Ascending aorta (tissue), 2 donors: ENCODE results near the gene CPA4. TPM values are rescaled to one million over a fixed set of nuclear protein-coding genes. Genes with fewer than 3 reads are reported as not detected.
"Not testable (repeated sequence)": the region's sequence is repeated elsewhere in the genome, so short reads cannot be mapped to it uniquely, and the experiment has no call there.

ENCODE experiments used
- DNase-seq, 2 donors: peaks; one replicate each; pipeline ENCODE4 v3.0.0-alpha.2; 2019; ENCODE audit warnings: low spot score in 2 of 2
- H3K27ac ChIP-seq, 2 donors: fragments of 200-600 bp; sonication (generic); one replicate each; pipeline ENCODE4 v1.5.1; 2016 to 2017; ENCODE audit warnings: mild to moderate bottlenecking in 1 of 2
- H3K27me3 ChIP-seq: fragments of 200-600 bp; sonication (generic); one replicate; pipeline ENCODE4 v1.5.1; 2017
- H3K36me3 ChIP-seq, 2 donors: fragments of 200-600 bp; sonication (generic); one replicate each; pipeline ENCODE4 v1.5.1; 2016
- H3K4me1 ChIP-seq, 2 donors: fragments of 200-600 bp; sonication (generic); one replicate each; pipeline ENCODE4 v1.5.1; 2016 to 2017; ENCODE audit warnings: mild to moderate bottlenecking in 1 of 2
- H3K4me3 ChIP-seq, 2 donors: fragments of 200-600 bp; sonication (generic); one replicate each; pipeline ENCODE4 v1.5.1; 2016 to 2017; ENCODE audit warnings: mild to moderate bottlenecking in 1 of 2
- H3K9me3 ChIP-seq, 2 donors: fragments of 200-600 bp; sonication (generic); one replicate each; pipeline ENCODE4 v1.5.1; 2016
- intact Hi-C: fragments of 100-400 bp; cut with DNase I; formaldehyde crosslinking; loops from one replicate; pipeline ENCODE4 v1.15.1; 2023
- total RNA-seq: library from RNA; depleted of rRNA; stranded (reverse); fragments of >200 nt; gene quantifications from one replicate; pipeline ENCODE4 v1.1.0, GENCODE V29; 2016
- TF ChIP-seq, protein P1 (sequence below), 3 experiments: fragments of 200-600 bp in 2 of 3; fragments of 450-650 bp in 1 of 3; sonication (generic) in 2 of 3; IDR thresholded peaks; one replicate each; pipeline ENCODE4 v1.5.1; 2016 to 2019; ENCODE audit warnings: antibody characterized with exemption in 3 of 3, mild to moderate bottlenecking in 1 of 3, moderate library complexity in 1 of 3

CPA4 gene
- total RNA-seq, 1 donor from 2014 or later, result not detected

- H3K9me3 ChIP-seq, result no peaks in the 10 kb centered on the region
- no peaks in the 10 kb centered on the region for H3K27me3 ChIP-seq
- no peak overlapping the region for H3K27ac ChIP-seq
- no peak for DNase-seq
- TF ChIP-seq, protein P1, sequence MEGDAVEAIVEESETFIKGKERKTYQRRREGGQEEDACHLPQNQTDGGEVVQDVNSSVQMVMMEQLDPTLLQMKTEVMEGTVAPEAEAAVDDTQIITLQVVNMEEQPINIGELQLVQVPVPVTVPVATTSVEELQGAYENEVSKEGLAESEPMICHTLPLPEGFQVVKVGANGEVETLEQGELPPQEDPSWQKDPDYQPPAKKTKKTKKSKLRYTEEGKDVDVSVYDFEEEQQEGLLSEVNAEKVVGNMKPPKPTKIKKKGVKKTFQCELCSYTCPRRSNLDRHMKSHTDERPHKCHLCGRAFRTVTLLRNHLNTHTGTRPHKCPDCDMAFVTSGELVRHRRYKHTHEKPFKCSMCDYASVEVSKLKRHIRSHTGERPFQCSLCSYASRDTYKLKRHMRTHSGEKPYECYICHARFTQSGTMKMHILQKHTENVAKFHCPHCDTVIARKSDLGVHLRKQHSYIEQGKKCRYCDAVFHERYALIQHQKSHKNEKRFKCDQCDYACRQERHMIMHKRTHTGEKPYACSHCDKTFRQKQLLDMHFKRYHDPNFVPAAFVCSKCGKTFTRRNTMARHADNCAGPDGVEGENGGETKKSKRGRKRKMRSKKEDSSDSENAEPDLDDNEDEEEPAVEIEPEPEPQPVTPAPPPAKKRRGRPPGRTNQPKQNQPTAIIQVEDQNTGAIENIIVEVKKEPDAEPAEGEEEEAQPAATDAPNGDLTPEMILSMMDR (IDR thresholded peaks at IDR 0.05), result no peak
- no peaks in the 10 kb centered on the region for H3K4me1 ChIP-seq
- H3K36me3 ChIP-seq, result no peaks in the 10 kb centered on the region
- intact Hi-C loops, result no loop called here
- H3K4me3 ChIP-seq, result no peak overlapping the region
These were observed 11.9 kb downstream of the CPA4 start for GRCh38 chr7:130304878-130305277.

DNA sequence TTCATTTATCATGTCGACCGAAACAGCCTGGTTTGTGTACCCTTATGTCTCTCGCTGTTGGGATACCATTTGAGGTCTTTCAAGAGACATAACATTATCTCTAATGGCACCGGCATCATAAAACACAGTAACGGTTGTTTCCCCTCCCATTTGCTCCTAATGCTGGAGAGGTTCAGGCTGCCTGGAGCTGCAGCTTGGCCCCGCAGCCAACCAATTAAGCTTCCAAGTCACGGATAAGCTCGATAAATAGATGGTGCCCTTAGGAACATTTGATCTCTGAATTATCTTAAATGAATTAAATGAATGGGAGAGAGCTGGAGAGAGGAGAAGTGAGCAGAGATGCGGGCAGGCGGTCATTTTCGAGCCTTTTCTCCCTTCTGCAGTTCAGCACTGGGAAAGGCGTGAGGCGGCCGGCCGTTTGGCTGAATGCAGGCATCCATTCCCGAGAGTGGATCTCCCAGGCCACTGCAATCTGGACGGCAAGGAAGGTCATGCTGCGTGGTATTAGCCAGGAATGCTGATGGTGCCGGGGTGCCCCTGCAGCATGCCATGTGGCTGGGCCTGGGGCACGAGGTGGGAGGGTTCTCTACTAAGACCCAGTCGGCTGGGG is 12.6 kb downstream of the CPA4 start:
- intact Hi-C loops, result no loop called here
- TF ChIP-seq, protein P1 (IDR thresholded peaks at IDR 0.05), result no peak

GRCh38 chr7:130309986-130310385 is 17.0 kb downstream of the CPA4 start:
- TF ChIP-seq, protein P1 (IDR thresholded peaks at IDR 0.05), result no peak
- Histone ChIP-seq H3K27ac (no peak overlapping the region), H3K4me1 (no peaks in the 10 kb centered on the region), H3K4me3 (no peak overlapping the region), H3K36me3 (no peaks in the 10 kb centered on the region), H3K27me3 (no peaks in the 10 kb centered on the region), H3K9me3 (no peaks in the 10 kb centered on the region)
- intact Hi-C loops, result no loop called here
- DNase-seq, result no peak

More for the DNA sequence above, 12.6 kb downstream of the CPA4 start:
- DNase-seq, result no peak
- Histone ChIP-seq H3K27ac (no peak overlapping the region), H3K4me3 (no peak overlapping the region), H3K27me3 (no peaks in the 10 kb centered on the region), H3K36me3 (no peaks in the 10 kb centered on the region), H3K9me3 (no peaks in the 10 kb centered on the region), H3K4me1 (no peaks in the 10 kb centered on the region)

- Histone ChIP-seq H3K4me3 (no peak overlapping the region), H3K36me3 (no peaks in the 10 kb centered on the region), H3K9me3 (no peaks in the 10 kb centered on the region), H3K27me3 (no peaks in the 10 kb centered on the region), H3K27ac (no peak overlapping the region), H3K4me1 (no peaks in the 10 kb centered on the region)
- intact Hi-C loops, result no loop called here
- DNase-seq, result no peak
- TF ChIP-seq, protein P1 (IDR thresholded peaks at IDR 0.05), result no peak
These were observed 21.3 kb downstream of the CPA4 start for GRCh38 chr7:130314305-130314704.

- no peak overlapping the region for H3K4me3 ChIP-seq
- intact Hi-C loops, result no loop called here
- no peak overlapping the region for H3K27ac ChIP-seq
- no peaks in the 10 kb centered on the region for H3K27me3 ChIP-seq
- TF ChIP-seq, protein P1 (IDR thresholded peaks at IDR 0.05), result no peak
- no peaks in the 10 kb centered on the region for H3K4me1 ChIP-seq
- no peak for DNase-seq
- H3K36me3 ChIP-seq, result no peaks in the 10 kb centered on the region
- no peaks in the 10 kb centered on the region for H3K9me3 ChIP-seq
These were observed 26.6 kb downstream of the CPA4 start for GRCh38 chr7:130319541-130319940.

DNA sequence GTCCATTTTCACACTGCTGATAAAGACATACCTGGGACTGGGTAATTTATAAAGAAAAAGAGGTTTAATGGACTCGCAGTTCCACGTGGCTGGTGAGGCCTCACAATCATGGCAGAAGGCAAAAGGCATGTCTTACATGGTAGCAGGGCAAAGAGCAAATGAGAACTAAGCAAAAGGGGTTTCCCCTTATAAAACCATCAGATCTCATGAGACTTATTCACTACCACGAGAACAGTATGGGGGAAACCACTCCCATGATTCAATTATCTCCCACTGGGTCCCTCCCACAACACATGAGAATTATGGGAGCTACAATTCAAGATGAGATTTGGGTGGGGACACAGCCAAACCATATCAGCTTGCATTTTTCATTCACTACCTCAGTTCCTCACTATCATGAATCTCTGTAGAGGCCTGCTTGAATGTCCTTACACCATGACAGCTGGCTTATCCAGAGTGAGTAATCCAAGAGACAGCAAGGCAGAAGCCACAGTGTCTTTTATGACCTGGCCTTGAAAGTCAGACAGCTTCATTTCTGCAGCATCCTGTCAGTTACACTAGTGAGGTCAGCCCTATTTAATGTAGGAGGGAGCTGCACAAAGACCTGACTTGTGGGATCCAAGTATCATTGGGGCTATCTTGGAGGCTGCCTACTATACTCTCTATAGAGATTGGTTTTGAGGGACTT is 28.7 kb downstream of the CPA4 start:
- H3K27ac ChIP-seq, H3K9me3 ChIP-seq, H3K4me3 ChIP-seq, H3K4me1 ChIP-seq, H3K36me3 ChIP-seq, intact Hi-C loops, DNase-seq, H3K27me3 ChIP-seq: not testable (repeated sequence)
